Measurements from ENCODE around the gene XCL1.

- TF ChIP-seq CTCF (IDR thresholded peaks at IDR 0.05 in 8 of 11, conservative IDR thresholded peaks at IDR 0.05 in 3 of 11), result no peak
- TF ChIP-seq POLR2A (IDR thresholded peaks at IDR 0.05), result no peak
- TF ChIP-seq POLR2AphosphoS5 (IDR thresholded peaks at IDR 0.05), result no peak
Measured at GRCh38 chr1:168599641-168600040, 23.2 kb downstream of the XCL1 start.
